ENCODE measurements around the gene CHP1.
"Not testable (repeated sequence)": the region's sequence is repeated elsewhere in the genome, so short reads cannot be mapped to it uniquely, and the experiment has no call there.

CHP1 gene

GRCh38 chr15:41301587-41301986, 70.5 kb downstream of the CHP1 start:
- DNase-seq, result no peak

GRCh38 chr15:41304149-41304770, 73.2 kb downstream of the CHP1 start:
- no peak for DNase-seq

- DNase-seq, result no peak
Measured at GRCh38 chr15:41307679-41308078, 76.6 kb downstream of the CHP1 start.

GRCh38 chr15:41309226-41309905, 78.3 kb downstream of the CHP1 start:
- no peak for DNase-seq

- not testable (repeated sequence) for DNase-seq
Measured at GRCh38 chr15:41320805-41321330, 89.8 kb downstream of the CHP1 start.

GRCh38 chr15:41323611-41324010, 92.5 kb downstream of the CHP1 start:
- DNase-seq, result no peak

GRCh38 chr15:41331281-41331680, 100.2 kb downstream of the CHP1 start:
- no peak for DNase-seq
